B cell (primary cell): ENCODE measurements around the gene TRAPPC1. TPM values are rescaled to one million over a fixed set of nuclear protein-coding genes. Genes with fewer than 3 reads are reported as not detected.

Experiments used
- ATAC-seq: fragments of 200-7000 bp; cut with Tn5 transposase; one replicate; pipeline ENCODE4 v1.10.0; 2021; ENCODE audit warnings: low read depth, mild to moderate bottlenecking, moderate number of reproducible peaks, moderate library complexity
- CTCF ChIA-PET: fragments of 350-600 bp; sonication (Branson Sonifier 250); formaldehyde crosslinking; loops from one replicate; lab custom pipeline; 2021; ENCODE audit warnings: antibody characterized with exemption, inconsistent platforms; lab: Charles Lee
- POLR2A ChIA-PET: fragments of 350-600 bp; sonication (Branson Sonifier 250); formaldehyde crosslinking; loops from one replicate; lab custom pipeline; 2021; ENCODE audit warnings: antibody characterized with exemption; lab: Charles Lee
- DNase-seq: peaks from one replicate; pipeline ENCODE4 v3.0.0; 2013
- H2AFZ ChIP-seq: 2 replicates; pipeline ENCODE4 v1.6.1; 2012; ENCODE audit warnings: mild to moderate bottlenecking, low read depth, low read length; ENCODE audit not compliant: insufficient read depth, poor library complexity, severe bottlenecking
- H3K27ac ChIP-seq, 2 donors: 1 replicate in 1 of 2; 2 replicates in 1 of 2; pipeline ENCODE4 v1.5.1; 2012 to 2013; ENCODE audit warnings: low read length in 2 of 2, mild to moderate bottlenecking in 2 of 2, moderate library complexity in 1 of 2
- H3K27me3 ChIP-seq, 4 experiments: fragments of 200-600 bp in 1 of 4; sonication (generic) in 1 of 4; replicated peaks in 1 of 4; 1 replicate in 2 of 4; 2 replicates in 2 of 4; pipeline versions ENCODE4 v1.6.1 to v1.7.0; 2013 to 2016; ENCODE audit warnings: low read length in 3 of 4, mild to moderate bottlenecking in 2 of 4, mixed read lengths in 1 of 4, moderate library complexity in 1 of 4; ENCODE audit not compliant: insufficient read depth in 4 of 4, control insufficient read depth in 3 of 4; ENCODE audit errors: control extremely low read depth in 1 of 4
- H3K36me3 ChIP-seq, 2 experiments: replicated peaks in 1 of 2; 1 replicate in 1 of 2; 2 replicates in 1 of 2; pipeline versions ENCODE4 v1.6.1 to v1.7.1; 2013; ENCODE audit warnings: low read length in 1 of 2; ENCODE audit not compliant: insufficient read depth in 2 of 2, control insufficient read depth in 1 of 2; ENCODE audit errors: control extremely low read depth in 1 of 2, extremely low read depth in 1 of 2
- H3K4me1 ChIP-seq, 2 donors: fragments of 200-600 bp in 1 of 2; sonication (generic) in 1 of 2; 1 replicate in 1 of 2; 2 replicates in 1 of 2; pipeline versions ENCODE4 v1.5.1 to v1.6.1; 2013 to 2017; ENCODE audit warnings: low read length in 2 of 2; ENCODE audit not compliant: control insufficient read depth in 2 of 2, insufficient read depth in 2 of 2
- H3K4me2 ChIP-seq: replicated peaks from 2 replicates; pipeline ENCODE3; 2012; ENCODE audit warnings: mild to moderate bottlenecking, low read depth, low read length; ENCODE audit not compliant: poor library complexity, severe bottlenecking
- H3K4me3 ChIP-seq, 5 experiments: fragments of 200-600 bp in 1 of 5; sonication (generic) in 1 of 5; 1 replicate in 3 of 5; 2 replicates in 2 of 5; pipeline versions ENCODE4 v1.5.1 to v1.7.0; 2011 to 2016; ENCODE audit warnings: low read length in 4 of 5, mild to moderate bottlenecking in 4 of 5, low read depth in 2 of 5, control low read depth in 1 of 5, moderate library complexity in 1 of 5; ENCODE audit not compliant: insufficient read depth in 1 of 5; ENCODE audit errors: control extremely low read depth in 1 of 5, extremely low read depth in 1 of 5
- H3K79me2 ChIP-seq: fragments of 200-600 bp; sonication (generic); one replicate; pipeline ENCODE4 v1.6.0; 2016; ENCODE audit warnings: low read length; ENCODE audit not compliant: control insufficient read depth, insufficient read depth
- H3K9ac ChIP-seq: fragments of 200-600 bp; sonication (generic); 2 replicates; pipeline ENCODE4 v1.6.1; 2017; ENCODE audit warnings: mild to moderate bottlenecking, low read length, moderate library complexity
- H3K9me3 ChIP-seq, 3 donors: one replicate each; pipeline versions ENCODE4 v1.6.1 to v1.7.1; 2013; ENCODE audit warnings: low read length in 2 of 3; ENCODE audit not compliant: control insufficient read depth in 2 of 3, insufficient read depth in 1 of 3; ENCODE audit errors: control extremely low read depth in 1 of 3
- H4K20me1 ChIP-seq: 2 replicates; pipeline ENCODE4 v1.6.0; 2012; ENCODE audit warnings: mild to moderate bottlenecking, low read length; ENCODE audit not compliant: insufficient read depth, control insufficient read depth, poor library complexity, severe bottlenecking
- H3K27ac Mint-ChIP-seq: one replicate; pipeline ENCODE4 v1.8.0; 2021; ENCODE audit warnings: mixed read lengths
- H3K27me3 Mint-ChIP-seq: one replicate; pipeline ENCODE4 v1.8.0; 2021; ENCODE audit warnings: mixed read lengths
- H3K4me1 Mint-ChIP-seq: one replicate; pipeline ENCODE4 v1.8.0; 2021; ENCODE audit warnings: mixed read lengths
- H3K4me3 Mint-ChIP-seq: one replicate; pipeline ENCODE4 v1.8.0; 2021; ENCODE audit warnings: mixed read lengths
- H3K9me3 Mint-ChIP-seq: one replicate; pipeline ENCODE4 v1.8.0; 2022; ENCODE audit warnings: mixed read lengths; ENCODE audit not compliant: insufficient read depth
- EZH2 ChIP-seq: IDR thresholded peaks from 2 replicates; pipeline ENCODE4 v1.6.1; 2012; ENCODE audit warnings: borderline replicate concordance, low read depth, mild to moderate bottlenecking, moderate library complexity, low read length; ENCODE audit not compliant: insufficient read depth, poor library complexity, severe bottlenecking
- WGBS: methylation state at CpG from one replicate; pipeline ENCODE4 v1.1.5; 2013; ENCODE audit warnings: missing lambda C conversion rate; ENCODE audit not compliant: insufficient coverage; 5-methylcytosine and 5-hydroxymethylcytosine counted together
- intact Hi-C: fragments of 100-400 bp; cut with micrococcal nuclease; formaldehyde crosslinking; loops from one replicate; pipeline ENCODE4 v1.10.0; 2022
- polyA plus RNA-seq: library from polyadenylated mRNA; depleted of rRNA; stranded (reverse); fragments of >200 nt; gene quantifications from 2 replicates; pipeline ENCODE4 v1.2.3, GENCODE V29; 2012
- total RNA-seq, 2 donors: library from RNA; stranded (reverse); fragments of 120-200 nt in 1 of 2; gene quantifications; 1 replicate in 1 of 2; 2 replicates in 1 of 2; pipeline versions ENCODE4 v1.2.3 to v1.2.4, GENCODE V29; 2013 to 2022
- TF ChIP-seq, protein P1 (sequence below): fragments of 200-600 bp; IDR thresholded peaks from one replicate; pipeline ENCODE4 v1.8.0; 2022; ENCODE audit warnings: antibody characterized with exemption, mild to moderate bottlenecking

TRAPPC1 gene
- total and polyA plus RNA-seq, 2 donors (not counting 1 experiment from before 2014, with no cell fraction given), result 118 to 173 TPM

DNA sequence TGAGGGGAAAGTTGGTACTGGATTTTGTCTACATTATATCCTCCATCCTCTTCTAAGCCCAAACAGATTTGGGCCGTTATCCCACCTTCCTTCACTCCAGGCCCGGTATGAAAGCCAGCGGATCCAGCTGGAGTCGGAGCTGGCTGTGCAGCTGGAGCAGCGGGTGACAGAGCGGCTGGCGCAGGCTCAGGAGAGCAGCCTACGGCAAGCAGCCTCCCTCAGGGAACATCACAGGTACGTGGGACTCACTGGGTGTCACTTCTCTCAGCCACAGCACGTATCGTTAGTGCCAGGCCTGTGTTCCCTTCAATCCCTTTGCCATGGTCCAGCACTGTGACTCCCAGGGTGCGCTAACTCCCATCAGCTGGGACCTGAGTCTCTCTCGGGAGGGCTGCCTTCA is 11.5 kb upstream of the TRAPPC1 start:
- no peaks in the 10 kb centered on the region for H3K27me3 ChIP-seq
- peaks cover 0 to 11% of the 10 kb centered on the region in 2 donors for H3K4me1 ChIP-seq
- no peak for TF ChIP-seq EZH2
- TF ChIP-seq, protein P1, sequence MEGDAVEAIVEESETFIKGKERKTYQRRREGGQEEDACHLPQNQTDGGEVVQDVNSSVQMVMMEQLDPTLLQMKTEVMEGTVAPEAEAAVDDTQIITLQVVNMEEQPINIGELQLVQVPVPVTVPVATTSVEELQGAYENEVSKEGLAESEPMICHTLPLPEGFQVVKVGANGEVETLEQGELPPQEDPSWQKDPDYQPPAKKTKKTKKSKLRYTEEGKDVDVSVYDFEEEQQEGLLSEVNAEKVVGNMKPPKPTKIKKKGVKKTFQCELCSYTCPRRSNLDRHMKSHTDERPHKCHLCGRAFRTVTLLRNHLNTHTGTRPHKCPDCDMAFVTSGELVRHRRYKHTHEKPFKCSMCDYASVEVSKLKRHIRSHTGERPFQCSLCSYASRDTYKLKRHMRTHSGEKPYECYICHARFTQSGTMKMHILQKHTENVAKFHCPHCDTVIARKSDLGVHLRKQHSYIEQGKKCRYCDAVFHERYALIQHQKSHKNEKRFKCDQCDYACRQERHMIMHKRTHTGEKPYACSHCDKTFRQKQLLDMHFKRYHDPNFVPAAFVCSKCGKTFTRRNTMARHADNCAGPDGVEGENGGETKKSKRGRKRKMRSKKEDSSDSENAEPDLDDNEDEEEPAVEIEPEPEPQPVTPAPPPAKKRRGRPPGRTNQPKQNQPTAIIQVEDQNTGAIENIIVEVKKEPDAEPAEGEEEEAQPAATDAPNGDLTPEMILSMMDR, result no peak
- CTCF ChIA-PET, result interaction anchor here (1.0 to 2.1 kb wide), 2 partner anchors 30 to 47 kb away, joined by 3 to 8 read pairs; no protein-coding TSS in a partner anchor
- no peak overlapping the region for H3K27ac Mint-ChIP-seq
- peaks cover 17 to 59% of the 10 kb centered on the region in 2 experiments for H3K36me3 ChIP-seq
- no peaks in the 10 kb centered on the region for H3K27me3 Mint-ChIP-seq
- no peak overlapping the region for H3K4me2 ChIP-seq
- H3K79me2 ChIP-seq, result no peaks in the 10 kb centered on the region
- H3K9ac ChIP-seq, result no peak overlapping the region
- no peaks in the 10 kb centered on the region for H3K9me3 Mint-ChIP-seq
- no peak overlapping the region for H2AFZ ChIP-seq
- WGBS, result 91% methylated on average over 13 of the region's 13 CpGs
- intact Hi-C loops, result no loop called here
- ATAC-seq (no peak), DNase-seq (no peak)
- POLR2A ChIA-PET, result no interaction called here
- no peak overlapping the region for H3K27ac ChIP-seq
- H3K9me3 ChIP-seq, result no peaks in the 10 kb centered on the region
- H3K4me1 Mint-ChIP-seq, result no peaks in the 10 kb centered on the region
- no peak overlapping the region for H3K4me3 ChIP-seq
- no peaks in the 10 kb centered on the region for H4K20me1 ChIP-seq
- no peak overlapping the region for H3K4me3 Mint-ChIP-seq

DNA sequence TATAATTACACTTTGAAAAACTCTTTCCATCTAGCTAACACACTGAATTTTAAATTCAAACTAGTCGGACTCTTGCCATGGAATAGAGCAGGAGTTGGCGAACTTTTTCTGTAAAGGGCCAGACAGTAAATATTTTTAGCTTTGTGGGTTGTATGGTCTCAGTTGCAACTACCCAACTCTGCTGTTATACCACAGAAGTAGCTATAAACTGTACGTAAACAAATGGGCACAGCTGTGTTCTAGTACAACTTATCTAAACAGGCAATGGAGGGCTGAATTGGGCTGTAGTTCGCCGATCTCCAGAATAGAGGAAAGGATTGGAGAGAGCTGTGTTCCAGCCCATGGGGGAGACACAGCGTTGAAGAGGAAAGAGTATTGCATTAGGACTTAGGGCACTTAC is 9.0 kb upstream of the TRAPPC1 start:
- no peak overlapping the region for H3K27ac Mint-ChIP-seq

More for the DNA sequence above, 9.0 kb upstream of the TRAPPC1 start:
- Histone ChIP-seq H3K9me3 (no peaks in the 10 kb centered on the region), H3K27me3 (no peaks in the 10 kb centered on the region), H4K20me1 (no peaks in the 10 kb centered on the region), H3K36me3 (peaks cover 11 to 51% of the 10 kb centered on the region in 2 experiments), H3K9ac (no peak overlapping the region), H3K4me1 (peaks cover 0 to 9% of the 10 kb centered on the region in 2 donors), H2AFZ (no peak overlapping the region), H3K79me2 (no peaks in the 10 kb centered on the region), H3K4me2 (no peak overlapping the region), H3K27ac (no peak overlapping the region), H3K4me3 (no peak overlapping the region)
- Mint-ChIP-seq H3K9me3 (no peaks in the 10 kb centered on the region), H3K4me3 (no peak overlapping the region), H3K27me3 (no peaks in the 10 kb centered on the region), H3K4me1 (no peaks in the 10 kb centered on the region)
- ChIA-PET CTCF (interaction anchor here (1.5 to 2.2 kb wide), 2 partner anchors 49 to 78 kb away, joined by 4 to 12 read pairs; no protein-coding TSS in a partner anchor), POLR2A (no interaction called here)
- intact Hi-C loops, result no loop called here
- WGBS, result 100% methylated on average over 3 of the region's 6 CpGs
- no peak for ATAC-seq
- no peak for TF ChIP-seq EZH2
- no peak for DNase-seq
